GM12891 (cell line): ENCODE data around the gene SPATA9.

Experiments
- DNase-seq: peaks from one replicate; pipeline ENCODE4 v3.0.0; 2011; ENCODE audit warnings: low spot score; ENCODE audit not compliant: insufficient read length
- FAIRE-seq: peaks from 2 replicates; lab custom pipeline; 2011; peaks lifted over from hg19 to GRCh38; lab: Jason Lieb, UNC
- PAX5 ChIP-seq: IDR thresholded peaks from 2 replicates; pipeline ENCODE4 v1.6.1; 2011; ENCODE audit warnings: low read length, moderate library complexity, mild to moderate bottlenecking; ENCODE audit not compliant: insufficient read depth, severe bottlenecking
- POLR2A ChIP-seq: IDR thresholded peaks from 2 replicates; pipeline ENCODE4 v1.6.1; 2011; ENCODE audit warnings: low read depth, low read length, control low read depth
- POLR2AphosphoS5 ChIP-seq: IDR thresholded peaks from 2 replicates; pipeline ENCODE4 v1.6.1; 2011; ENCODE audit warnings: low read depth, low read length, control low read depth
- POU2F2 ChIP-seq: IDR thresholded peaks from 2 replicates; pipeline ENCODE4 v1.6.1; 2011; ENCODE audit warnings: low read depth, mild to moderate bottlenecking, control low read depth, low read length, moderate library complexity
- SPI1 ChIP-seq: IDR thresholded peaks from 2 replicates; pipeline ENCODE4 v1.6.1; 2011; ENCODE audit warnings: low read depth, low read length, control low read depth
- TAF1 ChIP-seq: IDR thresholded peaks from 2 replicates; pipeline ENCODE4 v1.6.1; 2011; ENCODE audit warnings: low read depth, low read length, control low read depth

The SPATA9 gene

DNA sequence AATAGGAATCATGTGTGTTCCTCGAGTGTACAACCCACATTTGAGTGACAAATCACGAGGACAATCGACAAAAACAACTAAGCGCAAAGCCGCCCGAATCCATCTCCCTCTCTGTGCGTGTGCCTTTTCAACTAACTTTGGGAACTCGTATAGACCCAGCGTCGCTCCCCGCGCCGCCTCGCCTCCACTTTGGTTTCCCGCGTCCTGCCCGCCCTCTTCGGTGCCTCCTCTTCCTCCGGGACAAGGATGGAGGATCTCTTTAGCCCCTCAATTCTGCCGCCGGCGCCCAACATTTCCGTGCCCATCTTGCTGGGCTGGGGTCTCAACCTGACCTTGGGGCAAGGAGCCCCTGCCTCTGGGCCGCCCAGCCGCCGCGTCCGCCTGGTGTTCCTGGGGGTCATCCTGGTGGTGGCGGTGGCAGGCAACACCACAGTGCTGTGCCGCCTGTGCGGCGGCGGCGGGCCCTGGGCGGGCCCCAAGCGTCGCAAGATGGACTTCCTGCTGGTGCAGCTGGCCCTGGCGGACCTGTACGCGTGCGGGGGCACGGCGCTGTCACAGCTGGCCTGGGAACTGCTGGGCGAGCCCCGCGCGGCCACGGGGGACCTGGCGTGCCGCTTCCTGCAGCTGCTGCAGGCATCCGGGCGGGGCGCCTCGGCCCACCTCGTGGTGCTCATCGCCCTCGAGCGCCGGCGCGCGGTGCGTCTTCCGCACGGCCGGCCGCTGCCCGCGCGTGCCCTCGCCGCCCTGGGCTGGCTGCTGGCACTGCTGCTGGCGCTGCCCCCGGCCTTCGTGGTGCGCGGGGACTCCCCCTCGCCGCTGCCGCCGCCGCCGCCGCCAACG is 62.5 kb downstream of the SPATA9 start, which contains the start of gene GPR150:
TSS of gene GPR150 (plus strand) at position 58 of the 840 bp plus-strand sequence. CDS start at position 247, 189 bp downstream.
- FAIRE-seq (peak; percentile 92), DNase-seq (peak; percentile 51)
- TF ChIP-seq SPI1 (no peak), POLR2AphosphoS5 (no peak), TAF1 (peak; percentile 22; the same call in 1 of the 2 replicates), POU2F2 (no peak), POLR2A (peak; percentile 26; the same call in 1 of the 2 replicates)

DNA sequence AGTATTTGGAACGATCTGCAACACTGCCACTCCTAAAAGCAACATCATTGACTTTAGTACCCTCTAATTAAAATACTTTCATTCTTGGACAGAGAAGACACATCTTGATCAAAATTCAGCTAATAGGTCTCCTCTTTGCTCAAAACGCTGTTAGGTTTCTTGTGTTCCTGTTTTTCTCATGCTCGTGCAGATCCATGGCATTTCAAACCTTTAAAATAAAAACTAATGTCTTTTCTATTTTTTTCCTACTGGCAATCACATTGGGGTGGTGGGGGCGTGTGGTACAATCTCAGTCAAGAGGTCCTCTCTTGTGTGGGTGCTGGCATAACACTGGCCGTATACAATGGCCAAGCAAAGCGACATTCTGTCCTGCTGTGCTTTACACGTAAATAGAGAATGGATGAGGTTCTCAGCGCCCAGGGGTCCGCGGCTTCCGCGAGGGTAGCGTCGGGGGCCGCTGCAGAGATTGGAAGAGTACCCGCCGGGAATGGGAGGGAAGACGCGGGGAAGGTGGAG is 63.2 kb downstream of the SPATA9 start:
- FAIRE-seq (no peak), DNase-seq (no peak)
- TF ChIP-seq POU2F2 = no peak
- 0 out of 2 replicates have a peak, but pooled peaks have one; percentile 15 for TF ChIP-seq SPI1

DNA sequence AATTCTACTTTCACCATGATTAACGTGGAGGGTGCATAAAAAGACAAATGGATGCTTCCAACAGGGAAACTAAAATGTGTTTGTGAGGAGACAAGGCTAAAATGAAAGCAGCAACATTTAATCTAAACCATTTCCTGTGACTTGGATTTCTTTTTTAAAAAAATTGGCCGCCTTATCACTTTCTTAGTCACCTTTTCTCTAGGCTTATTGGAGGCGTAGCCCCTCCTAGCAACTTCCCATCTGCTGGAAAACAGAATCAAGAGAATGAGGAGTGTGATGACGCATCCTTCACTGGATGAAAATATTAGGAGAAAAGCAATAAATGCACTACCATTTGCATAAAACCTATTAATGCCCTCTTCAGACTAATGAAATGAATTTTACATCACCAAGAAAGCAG is 63.7 kb downstream of the SPATA9 start:
- no peak for DNase-seq
- TF ChIP-seq POU2F2 (no peak), POLR2AphosphoS5 (no peak), POLR2A (no peak), TAF1 (no peak), SPI1 (no peak), PAX5 (no peak)
- FAIRE-seq = no peak

DNA sequence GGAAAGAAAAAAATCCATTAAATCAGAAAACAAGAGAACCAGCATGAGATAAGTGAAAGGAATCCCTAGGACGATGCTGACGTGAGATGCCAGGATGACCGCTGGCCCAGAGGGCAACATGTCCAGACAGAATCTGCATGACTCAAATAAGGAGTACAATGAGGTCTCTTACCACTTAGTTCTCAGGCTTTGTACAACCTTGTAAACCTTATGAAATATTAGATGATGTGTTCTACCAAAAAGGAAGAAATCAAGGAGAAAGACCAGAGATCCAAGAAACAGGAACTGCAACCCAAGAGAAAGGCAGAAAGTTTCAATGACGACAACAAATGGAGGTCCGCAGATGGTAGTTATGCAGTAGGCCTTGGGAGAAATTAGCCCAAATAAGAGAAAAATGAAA is 65.7 kb downstream of the SPATA9 start:
- no peak for FAIRE-seq
- no peak for DNase-seq
- TF ChIP-seq POLR2AphosphoS5 (no peak), SPI1 (peak; percentile 96)

DNA sequence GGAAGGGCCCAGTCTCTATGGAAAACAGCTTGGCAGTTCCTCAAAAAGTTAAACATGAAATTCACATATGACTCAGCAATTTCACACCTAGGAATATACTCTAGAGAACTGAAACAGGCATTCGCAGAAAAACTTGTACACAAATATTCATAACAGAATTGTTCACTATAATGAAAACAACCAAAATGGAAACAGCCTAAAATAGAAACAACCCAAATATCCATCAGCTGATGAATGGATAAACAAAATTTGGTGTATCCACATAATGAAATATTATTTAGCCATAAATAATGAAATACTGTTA is 67.7 kb downstream of the SPATA9 start:
- FAIRE-seq (peak; percentile 71), DNase-seq (no peak)
- no peak for TF ChIP-seq POLR2A
- no peak for TF ChIP-seq PAX5
- peak; percentile 96 for TF ChIP-seq SPI1
- no peak for TF ChIP-seq POLR2AphosphoS5
- TF ChIP-seq POU2F2 = no peak
- TF ChIP-seq TAF1 = no peak

DNA sequence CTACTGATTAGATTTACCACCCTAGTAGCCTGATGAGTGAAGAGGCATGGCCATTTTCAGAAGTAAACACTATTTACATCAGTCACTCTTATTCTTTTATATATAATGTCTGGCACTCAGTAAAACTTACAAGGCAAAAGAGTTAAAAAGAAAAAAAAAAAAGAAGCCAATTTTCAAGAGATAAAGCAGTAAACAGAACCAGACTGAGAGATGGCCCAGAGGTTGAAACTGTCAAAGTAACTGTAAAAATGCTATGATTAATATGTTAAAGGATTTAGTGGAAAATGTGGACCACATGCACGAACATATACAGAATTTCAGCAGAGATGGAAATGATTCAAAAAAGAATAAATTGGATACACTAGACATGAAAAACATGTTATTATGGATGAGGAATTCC is 69.3 kb downstream of the SPATA9 start:
- DNase-seq (no peak), FAIRE-seq (no peak)
- TF ChIP-seq POLR2A (no peak), PAX5 (no peak), POLR2AphosphoS5 (no peak)

DNA sequence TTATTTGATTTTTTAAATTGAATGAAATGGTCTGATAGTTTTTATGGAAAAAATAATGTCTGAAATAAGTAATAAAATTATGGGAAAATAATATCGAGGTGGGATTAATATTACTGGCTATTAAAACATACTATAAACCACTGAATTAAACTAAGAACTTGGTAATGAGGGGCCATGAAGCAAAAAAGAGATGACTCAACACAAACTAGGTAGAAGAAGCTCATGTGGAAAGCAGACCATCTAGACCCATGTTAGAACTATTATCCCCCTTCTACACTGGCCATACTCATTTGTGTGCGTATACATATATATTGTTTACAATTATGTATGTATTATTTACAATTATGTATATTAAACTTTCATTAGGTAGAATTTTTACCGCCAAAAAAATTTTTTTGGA is 71.4 kb downstream of the SPATA9 start:
- DNase-seq (no peak), FAIRE-seq (no peak)
- TF ChIP-seq POU2F2 (no peak), POLR2A (no peak), SPI1 (no peak), POLR2AphosphoS5 (no peak), TAF1 (no peak), PAX5 (no peak)

DNA sequence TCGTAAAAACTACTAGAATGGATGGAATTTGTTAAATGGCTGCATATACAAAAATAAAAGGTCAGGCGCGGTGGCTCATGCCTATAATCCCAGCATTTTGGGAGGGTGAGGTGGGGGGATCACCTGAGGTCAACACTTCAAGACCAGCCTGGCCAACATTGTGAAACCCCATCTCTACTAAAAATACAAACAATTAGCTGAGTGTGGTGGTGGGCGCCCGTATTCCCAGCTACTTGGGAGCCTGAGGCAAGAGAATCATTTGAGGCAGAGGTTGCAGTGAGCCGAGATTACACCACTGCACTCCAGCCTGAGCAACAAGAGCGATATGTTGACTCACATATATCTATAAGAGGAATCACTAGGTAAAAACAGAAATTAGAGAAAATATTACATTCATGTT is 72.2 kb downstream of the SPATA9 start:
- TF ChIP-seq TAF1 (no peak), SPI1 (no peak), POLR2AphosphoS5 (no peak), POU2F2 (no peak), POLR2A (no peak), PAX5 (no peak)
- no peak for FAIRE-seq
- no peak for DNase-seq

DNA sequence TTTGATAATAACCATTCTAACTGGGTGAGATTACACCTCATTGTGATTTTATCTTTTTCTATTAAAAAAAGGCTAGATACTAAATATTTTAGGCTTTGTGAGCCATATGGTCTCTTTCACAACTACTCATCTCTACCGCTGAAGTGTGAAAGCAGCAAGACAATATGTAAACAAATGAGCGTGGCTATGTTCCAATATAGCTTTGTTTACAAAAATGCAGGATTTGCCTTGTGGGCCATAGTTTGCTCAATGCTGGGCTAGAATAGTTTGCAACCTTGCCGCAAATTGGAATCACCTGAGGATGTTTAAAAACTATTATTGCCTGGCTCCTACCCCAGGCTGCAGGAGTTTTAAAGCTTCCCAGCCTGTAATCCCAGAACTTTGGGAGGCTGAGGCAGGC is 73.1 kb downstream of the SPATA9 start:
- no peak for FAIRE-seq
- TF ChIP-seq POLR2AphosphoS5 = no peak
- no peak for TF ChIP-seq TAF1
- no peak for TF ChIP-seq POU2F2
- TF ChIP-seq PAX5 = no peak
- TF ChIP-seq SPI1 = no peak
- TF ChIP-seq POLR2A = no peak

More for the DNA sequence above, 73.1 kb downstream of the SPATA9 start:
- DNase-seq = no peak
